Common myeloid progenitor, CD34-positive (primary cell): Measurements from ENCODE around the gene EIF3K.

Source experiments
- CTCF ChIA-PET: fragments of 350-600 bp; sonication (Branson Sonifier 250); formaldehyde crosslinking; loops from one replicate; lab custom pipeline; 2021; ENCODE audit warnings: antibody characterized with exemption; lab: Charles Lee
- POLR2A ChIA-PET: fragments of 350-600 bp; sonication (Branson Sonifier 250); formaldehyde crosslinking; loops from one replicate; lab custom pipeline; 2021; ENCODE audit warnings: antibody characterized with exemption; lab: Charles Lee
- DNase-seq, 3 donors: peaks; one replicate each; pipeline versions ENCODE4 v3.0.0 to v3.0.0-alpha.2; 2013
- H3K27ac ChIP-seq, 2 experiments: 1 replicate in 1 of 2; 2 replicates in 1 of 2; pipeline ENCODE4 v1.7.0; 2013; ENCODE audit warnings: inconsistent platforms in 2 of 2, low read length in 2 of 2, mild to moderate bottlenecking in 2 of 2, low read depth in 1 of 2, moderate library complexity in 1 of 2; ENCODE audit not compliant: severe bottlenecking in 2 of 2, insufficient read depth in 1 of 2, poor library complexity in 1 of 2
- H3K27me3 ChIP-seq, 5 experiments: replicated peaks in 2 of 5; 1 replicate in 3 of 5; 2 replicates in 2 of 5; pipeline versions ENCODE4 v1.6.1 to v1.7.0; 2013; ENCODE audit warnings: low read length in 4 of 5, mild to moderate bottlenecking in 2 of 5, moderate library complexity in 2 of 5, inconsistent platforms in 1 of 5; ENCODE audit not compliant: insufficient read depth in 5 of 5, control insufficient read depth in 4 of 5
- H3K36me3 ChIP-seq, 4 experiments: 1 replicate in 2 of 4; 2 replicates in 2 of 4; pipeline versions ENCODE4 v1.6.1 to v1.7.0; 2013; ENCODE audit warnings: low read length in 3 of 4, control low read depth in 1 of 4, mild to moderate bottlenecking in 1 of 4; ENCODE audit not compliant: control insufficient read depth in 4 of 4, insufficient read depth in 4 of 4
- H3K4me1 ChIP-seq, 4 experiments: 1 replicate in 3 of 4; 2 replicates in 1 of 4; pipeline versions ENCODE4 v1.6.1 to v1.7.1; 2013; ENCODE audit warnings: low read length in 3 of 4, mild to moderate bottlenecking in 3 of 4, control low read depth in 1 of 4, inconsistent platforms in 1 of 4, moderate library complexity in 1 of 4; ENCODE audit not compliant: control insufficient read depth in 4 of 4, insufficient read depth in 4 of 4; ENCODE audit errors: control extremely low read depth in 1 of 4
- H3K4me3 ChIP-seq, 7 experiments: 1 replicate in 4 of 7; 2 replicates in 3 of 7; pipeline versions ENCODE4 v1.5.1 to v1.7.0; 2013; ENCODE audit warnings: mild to moderate bottlenecking in 7 of 7, low read length in 6 of 7, moderate library complexity in 6 of 7, inconsistent platforms in 2 of 7, low read depth in 2 of 7, control low read depth in 1 of 7; ENCODE audit not compliant: insufficient read depth in 4 of 7, control insufficient read depth in 1 of 7; ENCODE audit errors: extremely low read depth in 1 of 7
- H3K9me3 ChIP-seq, 5 experiments: 1 replicate in 4 of 5; 2 replicates in 1 of 5; pipeline versions ENCODE4 v1.6.1 to v1.7.1; 2013; ENCODE audit warnings: low read length in 4 of 5, mild to moderate bottlenecking in 2 of 5, inconsistent platforms in 1 of 5, low read depth in 1 of 5, moderate library complexity in 1 of 5; ENCODE audit not compliant: control insufficient read depth in 4 of 5, insufficient read depth in 2 of 5; ENCODE audit errors: control extremely low read depth in 1 of 5
- WGBS: methylation state at CpG from one replicate; pipeline ENCODE4 v1.1.5; 2013; ENCODE audit not compliant: insufficient coverage; 5-methylcytosine and 5-hydroxymethylcytosine counted together

Gene EIF3K

DNA sequence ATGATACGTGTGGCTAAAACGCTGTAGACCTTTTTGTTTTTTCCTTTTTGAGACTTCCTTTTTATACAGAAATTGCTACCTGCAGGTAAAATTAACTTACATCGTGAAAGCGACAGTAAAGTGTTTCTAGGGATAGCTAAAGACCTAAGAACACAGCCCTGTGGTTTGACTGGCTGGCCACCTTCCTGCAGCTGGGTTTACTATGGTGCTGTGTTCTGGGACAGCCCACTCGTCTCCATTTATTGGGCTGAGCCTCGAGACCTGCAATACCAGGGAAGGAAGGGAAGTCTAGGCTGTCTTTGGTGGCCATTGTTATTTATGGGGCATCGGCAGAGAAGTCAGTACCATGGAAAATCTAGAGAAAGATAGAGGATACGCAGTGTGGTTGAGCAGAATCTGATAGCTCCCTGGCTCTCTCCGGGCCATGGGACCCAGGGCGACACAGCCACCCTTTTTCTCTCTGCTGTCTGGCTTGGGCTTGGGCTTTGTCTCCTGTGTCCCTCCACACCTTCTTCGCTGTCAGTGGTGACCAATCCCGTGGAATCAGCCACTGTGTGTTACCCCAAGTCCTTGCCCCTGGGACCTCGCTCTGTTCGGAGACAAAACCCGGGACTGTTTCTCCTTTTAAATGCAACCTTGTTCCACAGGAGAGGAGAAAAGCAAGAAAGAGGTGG lies 59.4 kb downstream of the EIF3K start:
- H3K9me3 ChIP-seq = no peaks in the 10 kb centered on the region
- no peak overlapping the region for H3K4me3 ChIP-seq
- no peaks in the 10 kb centered on the region for H3K27me3 ChIP-seq
- H3K4me1 ChIP-seq = peaks cover 12 to 93% (median 79%) of the 10 kb centered on the region in 4 experiments
- H3K36me3 ChIP-seq = peaks cover 0 to 43% (median 0%) of the 10 kb centered on the region in 4 experiments
- WGBS = 67% methylated on average over 11 of the region's 15 CpGs
- H3K27ac ChIP-seq = peak overlapping the region in 1 of 2 experiments; percentile 35
- ChIA-PET POLR2A (interaction anchor here (1.1 to 1.9 kb wide), 2 partner anchors 9 to 31 kb away, joined by 3 to 4 read pairs; partner anchors contain the start of gene ACTN4), CTCF (interaction anchor here (1.0 to 1.6 kb wide), 6 partner anchors 8 to 29 kb away, joined by 3 to 9 read pairs (median 3); no protein-coding TSS in a partner anchor)
- DNase-seq = no peak

DNA sequence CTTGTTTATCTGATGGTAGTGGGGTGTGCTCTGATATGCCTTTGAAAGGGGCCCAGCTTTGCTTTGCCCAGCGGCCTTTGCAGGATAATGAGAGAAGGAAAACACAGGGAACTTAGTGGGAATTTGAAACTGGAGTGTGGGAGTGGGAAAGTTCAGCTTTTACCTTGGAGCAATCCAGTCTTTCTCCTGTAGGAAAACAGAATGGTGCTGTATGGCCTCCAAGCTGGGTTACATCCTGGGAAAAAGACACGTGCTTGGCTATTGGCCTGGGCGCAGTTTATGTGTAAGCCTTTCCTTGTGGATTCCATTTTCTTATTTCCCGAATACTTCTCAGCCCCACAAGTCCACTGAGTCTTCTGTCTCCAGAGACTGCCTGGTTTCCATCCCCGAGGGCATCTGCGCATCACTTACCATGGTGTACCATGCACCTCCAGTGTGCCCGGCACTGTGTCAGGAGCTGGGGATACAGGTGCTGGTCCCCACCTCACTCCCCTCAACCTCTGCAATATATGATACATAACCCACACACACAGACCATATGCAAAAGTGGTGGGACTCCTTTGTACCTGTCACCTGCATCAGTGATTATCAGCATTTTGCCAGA lies 60.0 kb downstream of the EIF3K start:
- Histone ChIP-seq H3K36me3 (peaks cover 0 to 45% (median 0%) of the 10 kb centered on the region in 4 experiments), H3K4me3 (no peak overlapping the region), H3K4me1 (peaks cover 15 to 98% (median 85%) of the 10 kb centered on the region in 4 experiments), H3K27ac (peak overlapping the region in 1 of 2 experiments; percentile 35), H3K27me3 (no peaks in the 10 kb centered on the region), H3K9me3 (no peaks in the 10 kb centered on the region)
- CTCF ChIA-PET = interaction anchor here (1.1 to 1.6 kb wide), 5 partner anchors 10 to 30 kb away, joined by 3 to 9 read pairs (median 3); no protein-coding TSS in a partner anchor
- 100% methylated on average over 7 of the region's 7 CpGs for WGBS
- POLR2A ChIA-PET = interaction anchor here (1.9 kb wide), 1 partner anchor 31 kb away, joined by 4 read pairs; the partner anchor contains the start of gene ACTN4
- DNase-seq = no peak

DNA sequence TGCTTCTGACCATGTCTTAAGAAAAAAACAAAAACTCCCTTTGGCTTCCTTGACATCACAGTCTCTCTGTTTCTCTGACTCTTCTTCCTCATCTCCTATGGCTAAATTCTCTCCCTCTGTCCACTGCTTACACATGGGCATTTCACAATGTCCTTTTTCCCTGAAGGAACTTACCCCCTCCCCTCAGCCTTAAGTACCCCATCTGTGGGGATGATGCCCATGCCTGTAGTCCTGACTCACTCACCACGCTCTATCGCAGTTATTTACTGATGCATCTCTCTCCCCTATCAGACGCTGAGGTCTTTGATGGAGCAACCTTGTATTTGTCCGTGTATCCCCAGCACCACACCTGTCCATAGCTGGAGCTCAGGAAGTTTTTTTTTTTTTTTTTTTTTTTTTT lies 60.9 kb downstream of the EIF3K start:
- H3K27me3 ChIP-seq = no peaks in the 10 kb centered on the region
- CTCF ChIA-PET = interaction anchor here (1.2 kb wide), 2 partner anchors 10 kb away, joined by 3 read pairs; no protein-coding TSS in a partner anchor
- DNase-seq = peak in 1 of 3 donors; percentile 34
- peaks cover 12 to 98% (median 86%) of the 10 kb centered on the region in 4 experiments for H3K4me1 ChIP-seq
- H3K36me3 ChIP-seq = peaks cover 0 to 44% (median 0%) of the 10 kb centered on the region in 4 experiments
- POLR2A ChIA-PET = no interaction called here
- H3K4me3 ChIP-seq = no peak overlapping the region
- no peaks in the 10 kb centered on the region for H3K9me3 ChIP-seq
- 87% methylated on average over 4 of the region's 4 CpGs for WGBS
- no peak overlapping the region for H3K27ac ChIP-seq

DNA sequence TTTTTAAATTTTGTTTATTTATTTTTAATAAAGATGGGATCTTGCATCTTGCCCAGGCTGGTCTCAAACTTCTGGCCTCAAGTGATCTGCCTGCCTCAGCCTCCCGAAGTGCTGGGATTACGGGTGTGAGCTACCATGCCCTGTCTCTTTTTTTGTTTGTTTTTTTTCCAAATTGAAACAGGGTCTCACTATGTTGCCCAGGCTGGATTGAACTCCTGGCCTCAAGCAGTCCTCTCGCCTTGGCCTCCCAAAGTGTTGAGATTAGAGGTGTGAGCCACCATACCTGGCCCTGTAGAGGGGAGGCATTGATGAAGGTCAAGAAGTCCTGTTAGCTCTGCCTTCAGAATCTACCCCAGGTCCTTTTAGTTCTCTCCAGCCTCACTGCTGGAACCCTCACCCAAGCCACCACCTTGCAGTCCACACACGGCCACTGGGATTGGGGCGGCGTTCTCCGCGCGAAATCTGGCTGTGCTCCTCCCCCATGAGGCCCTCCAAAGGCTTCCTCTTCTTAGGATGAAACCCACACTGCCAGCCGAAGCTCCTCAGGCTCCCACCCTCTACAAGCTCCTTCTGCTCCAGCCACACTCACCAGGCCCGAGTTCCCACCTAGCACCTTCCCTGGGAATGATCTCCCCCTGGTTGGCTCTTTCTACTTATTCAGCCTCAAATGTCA lies 63.3 kb downstream of the EIF3K start:
- peaks cover 0 to 35% (median 0%) of the 10 kb centered on the region in 4 experiments for H3K36me3 ChIP-seq
- ChIA-PET POLR2A (interaction anchor here (1.6 kb wide), 1 partner anchor 11 kb away, joined by 5 read pairs; no protein-coding TSS in a partner anchor), CTCF (interaction anchor here (0.8 to 3.0 kb wide), 11 partner anchors 9 to 48 kb away, joined by 3 to 9 read pairs (median 5); partner anchors contain the start of gene ACTN4)
- peaks cover 6 to 98% (median 86%) of the 10 kb centered on the region in 4 experiments for H3K4me1 ChIP-seq
- no peaks in the 10 kb centered on the region for H3K9me3 ChIP-seq
- 95% methylated on average over 4 of the region's 11 CpGs for WGBS
- no peaks in the 10 kb centered on the region for H3K27me3 ChIP-seq
- H3K4me3 ChIP-seq = no peak overlapping the region
- peak overlapping the region; percentile 29 to 87 for H3K27ac ChIP-seq
- no peak for DNase-seq

DNA sequence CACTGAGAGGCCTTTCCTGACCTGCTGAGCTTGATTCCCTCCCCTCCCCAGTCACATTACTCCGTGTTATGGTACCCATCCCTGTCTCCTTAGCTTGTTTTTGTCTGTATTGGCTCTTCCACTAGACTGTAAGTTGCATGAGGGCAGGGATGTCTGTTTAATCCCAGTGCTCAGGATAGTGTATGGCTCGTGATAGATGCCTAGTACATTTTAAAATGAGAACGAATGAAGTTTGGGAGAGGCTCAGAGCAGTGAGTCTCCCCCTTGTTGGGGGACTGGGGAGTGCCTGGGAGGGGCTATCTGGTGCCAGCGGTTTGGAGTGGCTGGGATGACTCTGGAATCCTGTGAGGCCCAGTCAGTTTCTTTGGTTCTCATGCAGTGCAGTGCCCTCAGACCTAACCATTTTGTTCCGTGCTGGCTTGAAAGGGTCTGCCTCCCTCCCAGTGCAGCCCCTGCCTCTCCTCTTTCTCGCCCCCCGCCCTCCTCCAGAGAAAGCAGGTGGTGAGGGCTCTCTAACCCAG lies 63.9 kb downstream of the EIF3K start:
- peaks cover 6 to 98% (median 84%) of the 10 kb centered on the region in 4 experiments for H3K4me1 ChIP-seq
- ChIA-PET POLR2A (interaction anchor here (0.7 to 1.6 kb wide), 2 partner anchors 11 to 1257 kb away, joined by 3 to 5 read pairs; no protein-coding TSS in a partner anchor), CTCF (interaction anchor here (0.8 to 3.0 kb wide), 11 partner anchors 9 to 44 kb away, joined by 3 to 9 read pairs (median 4); partner anchors contain the start of gene ACTN4)
- peaks cover 0 to 34% (median 0%) of the 10 kb centered on the region in 4 experiments for H3K36me3 ChIP-seq
- no peak for DNase-seq
- WGBS = 90% methylated on average over 7 of the region's 7 CpGs
- peak overlapping the region in 2 of 7 experiments; percentile 8 to 23 for H3K4me3 ChIP-seq
- H3K9me3 ChIP-seq = no peaks in the 10 kb centered on the region
- H3K27me3 ChIP-seq = no peaks in the 10 kb centered on the region
- peak overlapping the region; percentile 29 to 87 for H3K27ac ChIP-seq

DNA sequence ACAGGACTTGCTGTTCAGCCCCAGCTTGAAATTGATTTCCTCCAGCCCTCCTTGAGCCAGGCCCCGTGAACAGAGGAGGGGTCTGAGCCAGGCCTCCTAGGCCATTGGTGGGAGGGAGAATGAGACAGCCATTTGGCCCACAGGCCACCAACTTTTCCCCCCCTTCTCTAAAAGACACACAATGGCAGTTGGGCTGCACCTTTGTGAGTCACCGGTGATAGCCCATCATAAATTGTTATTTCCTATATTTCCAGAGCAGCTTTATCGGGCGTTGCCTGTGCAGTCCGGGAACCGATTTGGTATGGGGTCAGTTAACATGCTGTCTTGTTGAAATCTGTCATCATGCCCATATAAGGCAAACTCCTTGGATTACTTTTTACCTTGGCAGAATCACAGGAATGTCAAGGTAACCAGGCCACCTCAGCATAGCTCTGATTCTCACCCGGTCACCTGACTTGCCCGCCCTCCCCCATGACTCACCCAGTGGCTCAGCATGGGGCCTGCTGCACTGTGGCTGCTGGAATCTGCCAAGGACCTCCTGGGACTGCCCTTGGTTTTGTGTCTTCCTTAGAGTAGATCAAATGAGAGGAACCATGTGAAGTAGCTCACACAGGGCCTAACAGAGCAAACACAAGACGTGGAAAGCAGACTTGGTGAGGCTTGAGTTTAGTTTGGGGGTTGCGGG lies 64.5 kb downstream of the EIF3K start:
- WGBS = 23% methylated on average over 8 of the region's 10 CpGs
- Histone ChIP-seq H3K36me3 (peaks cover 0 to 28% (median 0%) of the 10 kb centered on the region in 4 experiments), H3K4me3 (peak overlapping the region in 3 of 7 experiments; percentile 2 to 23 (median 8)), H3K4me1 (peaks cover 6 to 98% (median 84%) of the 10 kb centered on the region in 4 experiments), H3K9me3 (no peaks in the 10 kb centered on the region), H3K27ac (peak overlapping the region; percentile 29 to 87), H3K27me3 (no peaks in the 10 kb centered on the region)
- peak; percentile 66 to 94 (median 92) for DNase-seq
- ChIA-PET POLR2A (interaction anchor here (0.7 to 1.6 kb wide), 3 partner anchors 10 to 1256 kb away, joined by 3 to 5 read pairs (median 3); no protein-coding TSS in a partner anchor), CTCF (interaction anchor here (0.8 to 3.0 kb wide), 8 partner anchors 8 to 45 kb away, joined by 3 to 9 read pairs (median 4); no protein-coding TSS in a partner anchor)
